ENCODE results near the gene WASF2.
"Not testable (repeated sequence)": the region's sequence is repeated elsewhere in the genome, so short reads cannot be mapped to it uniquely, and the experiment has no call there.

The WASF2 gene

DNA sequence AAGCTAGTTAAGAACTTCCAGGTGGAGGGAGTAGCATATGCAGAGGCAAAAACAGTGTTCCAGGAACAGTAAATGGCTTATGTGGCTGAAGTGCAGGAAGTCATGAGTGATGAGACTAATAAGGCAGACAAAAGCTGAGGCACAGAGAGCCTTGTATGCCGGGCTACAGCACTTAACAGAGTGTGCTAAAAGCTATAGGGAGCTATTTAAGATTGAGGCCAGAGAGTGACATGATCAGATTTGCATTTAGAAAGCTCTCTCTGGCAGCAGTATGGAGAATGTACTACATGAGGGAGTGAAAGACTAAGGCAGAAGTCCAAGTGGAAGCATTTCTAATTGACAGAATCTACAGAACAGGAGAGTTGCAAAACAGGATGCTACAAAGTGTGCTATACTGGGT lies 38.6 kb downstream of the WASF2 start:
- DNase-seq (ENCODE audit: low read depth) = no peak

DNA sequence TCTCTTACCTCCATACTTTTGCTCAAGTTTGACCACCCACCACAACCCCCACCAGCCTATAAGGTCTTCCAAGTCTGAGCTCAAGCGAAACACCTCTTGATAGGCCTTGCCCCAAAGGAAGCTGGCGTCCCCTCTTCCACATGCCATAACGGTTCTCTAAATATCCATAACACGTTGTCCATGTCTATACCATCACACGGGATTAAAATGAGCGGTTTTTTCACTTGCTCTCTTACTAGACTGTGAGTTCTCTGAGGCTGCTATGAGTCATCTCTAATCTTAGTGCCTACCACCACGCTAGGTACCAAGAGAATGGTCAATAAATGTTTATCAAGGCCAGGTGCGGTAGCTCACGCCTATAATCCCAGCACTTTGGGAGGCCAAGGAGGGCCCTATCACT lies 41.0 kb downstream of the WASF2 start:
- no peak for DNase-seq (ENCODE audit: low read depth)

DNA sequence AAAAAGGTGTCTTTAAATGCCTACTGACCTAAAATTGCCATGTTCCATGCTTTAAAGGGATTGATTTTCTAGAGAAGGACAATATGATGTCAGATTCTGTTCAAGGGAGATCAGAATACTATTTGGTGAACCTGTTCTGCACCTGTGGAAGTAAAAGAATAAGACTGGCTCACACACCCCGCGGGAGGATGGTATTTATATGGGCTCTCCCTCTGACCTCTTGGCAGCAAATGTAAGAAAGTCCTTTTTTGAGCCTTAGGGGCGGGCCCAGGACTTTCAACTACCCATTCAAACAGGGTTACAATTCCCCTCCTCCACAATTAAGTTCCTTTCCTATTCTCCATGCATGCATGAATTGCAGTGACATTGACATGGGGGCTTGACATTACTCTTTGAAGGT lies 42.1 kb downstream of the WASF2 start:
- no peak for DNase-seq (ENCODE audit: low read depth)

DNA sequence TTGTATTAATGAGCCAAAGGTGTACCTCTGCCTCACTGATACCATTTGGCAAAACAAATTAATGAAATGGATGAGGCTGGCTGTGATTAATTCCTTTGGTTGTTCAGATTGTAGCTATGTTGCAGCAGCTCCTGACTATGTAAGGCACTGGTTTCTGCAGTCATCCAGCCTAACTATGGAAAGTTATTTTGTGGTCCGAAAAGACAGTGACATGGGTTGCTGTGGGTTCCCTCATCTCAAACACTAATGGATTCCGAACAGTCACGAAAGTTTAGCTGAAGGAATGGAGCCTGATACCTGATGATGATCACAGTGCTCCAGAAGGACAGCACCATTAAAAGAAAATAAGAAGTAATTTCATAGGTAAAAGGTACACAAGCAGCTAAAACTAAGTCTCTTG lies 42.6 kb downstream of the WASF2 start:
- no peak for DNase-seq (ENCODE audit: low read depth)

DNA sequence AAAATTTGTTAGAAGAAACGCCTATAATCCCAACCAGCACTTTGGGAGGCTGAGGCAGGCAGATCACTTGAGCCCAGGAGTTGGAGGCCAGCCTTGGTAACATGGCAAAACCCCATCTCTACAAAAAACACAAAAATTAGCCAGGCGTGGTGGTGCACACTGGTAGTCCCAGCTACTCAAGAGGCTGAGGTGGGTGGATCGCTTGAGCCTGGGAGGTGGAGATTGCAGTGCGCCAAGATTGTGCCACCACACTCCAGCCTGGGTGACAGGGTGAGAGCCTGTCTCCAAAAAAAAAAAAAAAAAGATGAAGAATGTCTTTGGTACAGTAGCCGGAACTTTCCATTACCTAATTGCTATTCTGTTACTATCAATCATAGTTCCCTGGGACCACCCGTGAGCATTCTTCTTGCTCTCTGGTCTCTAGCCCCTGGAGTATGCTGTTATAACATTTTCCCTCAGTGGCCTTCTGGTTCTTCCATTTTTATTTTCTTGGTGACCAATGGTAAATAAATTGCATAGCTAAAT lies 43.4 kb downstream of the WASF2 start:
- no peak for DNase-seq (ENCODE audit: low read depth)

DNA sequence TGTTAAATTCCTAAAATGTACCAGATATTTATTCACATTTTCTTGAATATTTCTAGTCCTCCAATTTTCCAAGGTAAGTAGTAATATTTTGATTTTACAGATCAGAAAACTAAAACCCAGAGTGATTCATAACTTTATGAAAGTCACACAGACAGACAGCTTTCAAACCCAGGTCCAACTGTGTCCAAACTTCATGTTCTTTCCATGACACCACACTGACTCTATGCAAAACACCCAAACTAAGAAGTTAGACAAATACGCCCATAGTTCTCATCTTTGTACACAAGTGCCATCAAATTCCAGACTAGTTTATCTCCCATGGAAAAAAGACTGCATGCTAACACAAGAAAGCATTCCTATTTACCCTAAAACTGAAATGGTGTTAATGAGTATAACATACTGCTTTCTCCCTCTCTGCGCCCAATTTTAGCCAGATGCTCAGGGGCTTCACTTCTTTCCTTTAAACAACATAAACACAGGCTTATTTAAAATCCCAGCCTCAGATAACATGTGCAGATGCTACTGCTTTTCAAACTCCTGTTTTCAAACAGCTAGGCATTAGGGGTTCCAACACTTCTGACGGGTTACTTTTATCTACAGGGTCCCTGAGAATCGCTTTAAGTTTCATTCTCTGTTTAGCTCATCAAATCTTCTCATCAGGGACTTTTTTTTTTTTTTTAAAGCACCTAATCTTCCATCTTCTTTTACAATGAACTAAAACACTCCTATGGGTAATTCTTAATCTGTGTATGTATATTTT lies 44.6 kb downstream of the WASF2 start:
- DNase-seq (ENCODE audit: low read depth) = no peak

DNA sequence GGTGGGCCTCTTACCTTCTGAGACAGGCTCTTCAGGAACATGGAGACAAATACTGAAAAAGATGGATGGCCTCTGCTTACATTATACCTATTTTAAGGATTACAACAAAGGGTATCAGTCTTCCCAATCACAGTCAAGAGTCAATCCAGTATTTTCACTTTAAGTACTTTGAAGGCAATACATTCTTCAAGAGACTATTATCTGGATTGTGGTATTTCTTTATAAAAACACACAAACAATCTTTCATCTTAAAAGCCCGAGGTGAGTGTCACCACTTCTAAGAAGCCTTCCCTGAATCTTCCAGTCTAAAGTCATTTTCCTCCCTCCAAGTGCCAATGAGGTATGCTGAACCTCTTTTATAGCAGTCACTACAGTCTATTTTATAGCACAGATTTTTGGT lies 45.3 kb downstream of the WASF2 start:
- no peak for DNase-seq (ENCODE audit: low read depth)

DNA sequence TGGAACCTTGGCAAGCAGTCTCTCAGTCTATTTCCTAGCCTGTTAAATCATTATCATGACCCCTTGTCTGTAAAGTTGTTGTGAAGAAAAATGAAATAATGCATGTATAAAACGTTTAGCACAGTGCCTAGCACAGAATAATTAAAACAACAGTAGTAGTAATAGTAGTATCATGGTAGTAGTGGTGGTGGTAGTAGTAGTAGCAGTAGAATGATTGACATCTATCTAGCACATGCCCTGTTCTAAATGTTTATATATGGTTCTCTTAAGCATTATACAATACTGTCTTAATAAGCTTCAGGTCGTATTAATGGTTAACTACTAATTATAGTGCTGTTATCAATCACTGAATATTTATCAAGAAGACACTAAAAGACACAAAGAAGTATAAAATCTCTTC lies 50.8 kb downstream of the WASF2 start:
- DNase-seq (ENCODE audit: low read depth) = no peak

DNA sequence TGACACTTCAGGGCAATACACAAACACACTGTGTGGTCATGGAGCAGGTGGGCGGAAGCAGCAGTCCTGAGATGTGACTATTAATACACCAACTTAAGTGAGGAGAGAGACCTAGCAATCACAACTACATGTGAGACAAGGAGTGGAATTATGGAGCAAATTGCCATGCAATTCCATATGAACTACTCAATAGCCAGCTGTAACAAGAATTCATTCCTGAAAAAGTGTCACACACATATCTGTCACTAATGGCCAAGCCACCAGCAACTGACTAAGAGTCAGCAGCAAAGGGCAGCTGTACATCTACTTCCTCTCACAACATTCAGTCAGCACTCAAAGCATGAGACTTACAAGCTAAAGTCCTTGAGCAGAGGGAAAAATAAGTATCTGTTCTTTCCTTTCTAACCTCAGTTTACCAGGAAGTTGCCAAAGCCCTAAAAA lies 51.3 kb downstream of the WASF2 start:
- no peak for DNase-seq (ENCODE audit: low read depth)

DNA sequence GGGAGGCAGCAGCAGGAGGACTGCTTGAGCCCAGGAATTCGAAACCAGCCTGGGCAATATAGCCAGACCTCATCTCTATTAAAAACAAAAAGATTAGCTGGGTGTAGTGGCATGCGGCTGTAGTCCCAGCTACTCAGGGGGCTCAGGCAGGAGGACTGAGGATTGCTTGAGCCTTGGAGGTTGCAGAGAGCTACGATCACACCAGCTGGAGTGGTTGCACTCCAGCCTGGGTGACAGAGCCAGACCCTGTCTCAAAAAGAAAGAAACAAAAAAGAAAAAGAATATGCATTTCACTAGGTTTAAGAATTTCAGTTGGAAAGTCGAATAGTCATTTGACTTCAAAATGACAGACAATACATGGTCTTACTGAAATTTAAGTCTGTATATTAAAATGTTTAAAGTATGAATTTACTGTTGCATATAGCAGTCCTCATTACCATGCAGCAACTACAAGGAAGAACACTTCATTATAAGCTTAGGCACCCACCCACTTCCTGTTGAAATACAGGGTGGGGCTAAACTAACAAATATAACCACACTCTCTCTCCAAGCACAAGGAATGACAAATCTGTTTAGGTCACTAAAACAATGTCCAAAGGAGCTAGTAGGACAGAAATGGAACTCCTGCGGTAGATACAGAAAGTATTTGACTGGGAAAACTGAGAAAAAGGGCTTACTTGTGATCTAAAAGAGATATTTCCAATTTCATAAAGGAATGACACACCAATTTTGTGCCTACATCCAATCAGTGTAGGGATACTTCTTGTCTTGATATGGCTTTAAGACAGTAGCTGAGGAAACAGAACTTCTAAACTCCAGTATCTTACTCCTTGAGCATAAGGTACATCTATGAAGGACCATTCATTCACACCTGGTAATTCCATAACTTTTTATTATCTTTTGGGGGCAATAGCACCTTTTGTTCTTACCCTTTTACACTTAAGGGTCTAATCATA lies 53.5 kb downstream of the WASF2 start:
- DNase-seq (ENCODE audit: low read depth) = peak; percentile 20

DNA sequence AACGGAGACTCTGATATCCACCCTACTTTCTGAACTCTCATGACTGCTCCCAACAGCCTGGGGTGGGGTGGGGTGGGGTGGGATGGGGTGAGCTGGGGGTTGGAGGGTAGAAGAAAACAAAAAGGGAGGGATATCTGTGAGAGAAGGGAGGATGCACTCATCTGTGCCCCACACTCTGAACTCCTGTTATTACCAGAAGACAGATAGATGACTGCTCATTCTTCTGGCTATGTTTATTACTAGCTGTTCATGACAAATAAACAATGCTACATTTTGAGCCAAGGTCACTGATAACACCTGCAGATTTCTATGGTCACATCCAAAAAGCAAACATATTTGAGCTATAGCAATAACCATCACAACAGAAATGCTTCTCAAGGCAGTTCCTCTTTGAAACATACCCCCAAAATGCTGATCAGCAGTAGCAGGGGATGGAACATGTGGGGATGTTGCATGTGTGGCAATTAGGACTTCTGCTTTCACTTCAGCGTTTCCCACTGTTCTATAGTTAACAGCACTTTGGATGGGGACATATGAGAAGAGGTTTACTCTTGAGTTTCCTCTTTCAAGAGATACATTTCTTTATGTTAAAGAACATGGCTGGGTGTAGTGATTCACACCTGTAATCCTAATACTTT lies 54.3 kb downstream of the WASF2 start:
- no peak for DNase-seq (ENCODE audit: low read depth)

DNA sequence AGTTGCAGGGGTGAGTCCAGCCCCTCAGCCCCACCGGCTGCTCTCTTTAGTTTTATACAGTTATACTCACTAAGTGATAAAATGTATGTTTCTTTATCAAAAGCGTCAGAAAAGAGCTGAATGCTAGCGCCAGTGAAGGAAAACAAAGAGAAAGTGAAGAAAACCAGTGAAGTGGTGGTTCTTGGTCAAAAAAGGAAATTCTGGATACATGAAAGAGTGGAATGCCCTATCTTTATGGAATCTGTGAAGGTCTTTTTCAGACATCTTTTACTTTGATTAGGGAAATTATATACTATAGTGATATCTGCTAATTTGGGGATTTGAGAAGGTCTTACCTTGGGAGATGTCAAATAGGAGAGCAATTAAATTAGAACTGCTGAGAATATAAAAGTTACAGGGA lies 56.3 kb downstream of the WASF2 start:
- DNase-seq (ENCODE audit: low read depth) = no peak

DNA sequence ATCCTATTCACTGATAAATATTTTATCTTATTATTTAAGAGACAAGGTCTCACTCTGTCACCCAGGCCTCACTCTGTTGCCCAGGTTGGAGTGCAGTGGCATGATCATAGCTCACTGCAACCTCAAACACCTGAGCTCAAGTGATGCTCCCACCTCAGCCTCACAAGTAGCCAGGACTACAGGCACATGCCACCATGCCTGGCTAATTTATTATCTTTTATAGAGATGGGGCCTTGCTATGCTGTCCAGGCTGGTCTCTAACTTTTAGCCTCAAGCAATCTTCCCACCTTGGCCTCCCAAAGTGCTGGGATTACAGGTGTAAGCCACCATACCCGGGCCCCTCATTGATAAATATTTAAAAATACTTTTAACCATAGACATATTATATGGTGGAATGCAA lies 57.2 kb downstream of the WASF2 start:
- DNase-seq (ENCODE audit: low read depth) = not testable (repeated sequence)

DNA sequence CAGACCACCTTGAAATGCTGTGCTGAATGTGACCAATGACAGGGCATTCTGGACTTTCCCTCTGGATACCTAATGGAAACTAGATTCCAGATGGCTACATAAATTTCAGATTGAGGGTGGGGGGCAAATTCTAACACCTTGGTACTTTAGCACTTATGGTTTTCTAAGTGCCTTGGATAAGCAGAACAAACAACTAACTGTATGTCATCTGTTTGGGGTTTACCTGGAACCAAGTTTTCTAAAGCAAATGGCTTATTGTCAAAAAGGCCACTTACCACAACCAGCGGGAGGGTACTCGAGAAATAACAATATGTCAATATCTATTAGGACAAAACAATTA lies 58.4 kb downstream of the WASF2 start:
- no peak for DNase-seq (ENCODE audit: low read depth)

DNA sequence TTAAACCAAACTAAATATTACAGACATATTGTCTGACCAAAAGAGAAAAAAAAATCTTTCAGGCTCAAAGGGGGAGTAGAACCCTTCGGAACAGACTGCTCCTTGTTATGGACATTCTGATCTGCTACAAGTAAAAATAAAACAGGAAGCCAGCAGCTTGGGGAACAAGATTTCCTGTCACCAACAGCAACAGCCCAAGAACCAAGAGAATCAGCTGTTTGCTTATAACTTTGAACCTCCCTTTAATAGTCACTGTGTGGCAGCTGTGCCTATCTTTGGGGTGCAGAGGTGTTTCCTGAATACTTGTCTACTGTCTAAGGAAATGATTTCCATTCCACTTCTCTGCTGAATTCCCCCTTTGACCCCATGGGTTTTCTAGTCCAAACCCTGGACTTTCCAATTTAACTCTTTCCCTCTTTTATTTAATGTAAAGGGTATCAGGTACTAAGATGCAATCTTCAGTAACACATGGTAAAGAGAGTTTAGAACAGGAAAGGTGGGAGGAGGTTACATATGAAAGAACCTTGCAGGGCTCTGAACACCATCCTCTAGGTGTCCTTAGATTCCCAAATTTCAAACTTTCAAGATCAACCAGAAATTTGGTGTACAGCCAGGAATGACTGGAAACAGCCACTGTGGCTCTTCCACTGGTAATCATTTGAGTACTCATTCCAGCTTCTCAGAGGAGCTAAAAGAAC lies 58.9 kb downstream of the WASF2 start:
- no peak for DNase-seq (ENCODE audit: low read depth)

DNA sequence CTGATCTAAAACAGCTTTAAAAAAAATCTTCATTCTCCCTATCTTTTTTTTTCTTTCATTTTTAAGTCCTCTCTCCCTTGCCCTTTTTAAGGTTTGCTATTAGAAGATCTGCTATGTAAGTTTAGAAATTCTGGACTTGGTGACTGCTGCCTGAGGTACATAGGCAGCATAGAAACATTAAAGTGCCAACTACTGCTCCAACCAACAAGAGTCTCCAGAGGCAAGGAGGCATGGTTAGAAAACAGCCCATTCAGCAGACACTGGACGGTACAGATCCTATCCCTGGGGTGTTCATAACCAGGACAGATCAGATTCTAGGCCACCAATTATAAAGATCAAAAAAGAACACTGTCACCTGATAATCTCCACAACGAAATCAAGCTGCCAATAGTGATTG lies 60.9 kb downstream of the WASF2 start:
- DNase-seq (ENCODE audit: low read depth) = no peak

DNA sequence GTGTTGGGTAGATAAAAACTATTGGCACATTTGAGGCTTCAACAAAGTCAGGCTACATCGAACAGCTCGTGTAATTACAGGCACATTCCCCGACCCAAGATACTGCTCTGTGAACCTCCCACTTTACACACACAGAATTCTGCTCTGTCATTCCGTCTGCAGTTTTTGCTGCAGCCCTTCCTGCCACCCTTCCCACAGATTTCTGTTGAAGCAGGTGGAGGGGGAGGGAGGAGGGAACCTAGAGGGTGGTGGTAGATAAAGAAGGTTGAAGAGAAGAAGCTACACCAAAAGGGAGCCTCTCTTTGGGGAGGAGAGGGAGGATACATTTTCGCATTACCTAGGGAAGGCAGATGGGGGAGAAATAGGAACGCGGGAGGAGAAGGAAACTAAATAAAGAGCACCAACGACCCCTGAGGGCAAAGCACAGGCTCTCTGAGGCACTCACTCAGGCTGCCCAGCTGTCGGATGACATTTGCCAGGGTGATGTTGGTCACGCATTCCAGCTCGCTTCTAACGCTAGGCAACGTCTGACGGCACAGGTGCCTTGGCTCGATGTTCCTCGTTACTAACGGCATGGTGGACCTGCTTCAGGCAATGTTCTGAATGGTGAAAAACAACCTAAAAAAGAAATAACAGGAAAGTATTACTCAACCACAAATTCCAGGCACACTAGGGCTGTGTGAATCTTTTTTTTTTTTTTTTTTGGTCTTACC lies 61.5 kb downstream of the WASF2 start:
- no peak for DNase-seq (ENCODE audit: low read depth)

DNA sequence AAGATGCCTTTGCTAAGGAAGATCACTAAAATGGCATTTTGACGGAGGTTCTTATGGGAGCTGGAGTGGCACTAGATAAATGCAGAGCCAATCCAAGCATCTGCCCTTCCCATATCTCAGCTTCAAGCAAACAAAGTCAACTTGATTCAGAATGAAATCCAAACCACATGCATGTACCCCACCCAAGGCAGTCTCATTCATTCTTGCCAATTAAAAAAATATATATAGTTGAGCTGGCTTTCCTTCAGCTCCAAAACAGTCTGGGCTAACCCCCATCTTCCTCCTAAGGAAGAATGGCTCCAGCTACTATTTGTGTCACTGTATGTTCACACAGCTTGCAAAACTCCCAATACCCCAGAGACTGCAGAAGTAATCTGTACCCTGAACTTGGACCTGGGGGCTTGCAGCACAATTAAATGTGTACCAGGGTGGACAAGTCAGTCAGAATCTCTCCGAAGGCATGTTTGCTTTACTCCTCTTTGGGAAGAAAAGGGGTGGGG lies 62.1 kb downstream of the WASF2 start:
- DNase-seq (ENCODE audit: low read depth) = no peak

DNA sequence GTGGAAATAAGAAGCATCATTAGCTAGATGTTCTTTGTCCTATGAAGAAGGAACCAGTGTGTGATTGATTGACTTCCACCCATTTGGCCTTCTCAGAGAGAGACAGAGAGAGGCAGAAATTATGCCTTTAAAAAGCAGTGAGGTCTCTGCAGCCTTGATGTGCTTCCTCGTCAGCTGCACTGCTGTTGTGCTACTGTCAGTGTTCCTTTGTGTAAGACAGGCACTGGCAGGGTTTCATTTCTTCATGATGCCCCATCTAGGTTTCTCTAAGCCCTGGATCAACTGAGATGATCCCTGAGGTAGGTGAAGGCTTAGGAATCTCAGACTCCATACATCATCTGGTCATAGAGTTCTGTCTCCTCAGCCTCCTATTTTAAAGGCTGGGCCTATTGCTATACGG lies 62.6 kb downstream of the WASF2 start:
- no peak for DNase-seq (ENCODE audit: low read depth)

DNA sequence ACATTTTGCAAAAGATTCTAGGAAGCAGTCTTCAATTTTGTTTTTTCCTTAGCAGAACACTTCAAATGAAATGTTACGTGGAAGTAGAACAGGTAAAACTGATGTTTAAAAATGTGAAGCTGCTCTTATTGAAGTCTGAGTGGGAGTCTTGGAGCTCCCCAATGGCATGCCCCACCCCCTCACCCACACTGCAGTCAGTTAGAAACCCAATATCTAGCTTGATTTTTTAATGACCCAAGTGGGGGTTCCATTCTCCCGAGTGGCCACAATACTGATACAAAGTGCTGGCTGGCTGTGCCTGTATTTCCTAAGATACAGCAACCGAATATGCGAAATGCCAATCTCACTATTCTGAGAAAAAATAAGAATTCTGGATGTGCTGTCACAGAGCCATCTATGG lies 66.3 kb downstream of the WASF2 start:
- no peak for DNase-seq (ENCODE audit: low read depth)

All from GM04504 (cell line).